ENCODE results near the gene MAFG.

Gene MAFG

DNA sequence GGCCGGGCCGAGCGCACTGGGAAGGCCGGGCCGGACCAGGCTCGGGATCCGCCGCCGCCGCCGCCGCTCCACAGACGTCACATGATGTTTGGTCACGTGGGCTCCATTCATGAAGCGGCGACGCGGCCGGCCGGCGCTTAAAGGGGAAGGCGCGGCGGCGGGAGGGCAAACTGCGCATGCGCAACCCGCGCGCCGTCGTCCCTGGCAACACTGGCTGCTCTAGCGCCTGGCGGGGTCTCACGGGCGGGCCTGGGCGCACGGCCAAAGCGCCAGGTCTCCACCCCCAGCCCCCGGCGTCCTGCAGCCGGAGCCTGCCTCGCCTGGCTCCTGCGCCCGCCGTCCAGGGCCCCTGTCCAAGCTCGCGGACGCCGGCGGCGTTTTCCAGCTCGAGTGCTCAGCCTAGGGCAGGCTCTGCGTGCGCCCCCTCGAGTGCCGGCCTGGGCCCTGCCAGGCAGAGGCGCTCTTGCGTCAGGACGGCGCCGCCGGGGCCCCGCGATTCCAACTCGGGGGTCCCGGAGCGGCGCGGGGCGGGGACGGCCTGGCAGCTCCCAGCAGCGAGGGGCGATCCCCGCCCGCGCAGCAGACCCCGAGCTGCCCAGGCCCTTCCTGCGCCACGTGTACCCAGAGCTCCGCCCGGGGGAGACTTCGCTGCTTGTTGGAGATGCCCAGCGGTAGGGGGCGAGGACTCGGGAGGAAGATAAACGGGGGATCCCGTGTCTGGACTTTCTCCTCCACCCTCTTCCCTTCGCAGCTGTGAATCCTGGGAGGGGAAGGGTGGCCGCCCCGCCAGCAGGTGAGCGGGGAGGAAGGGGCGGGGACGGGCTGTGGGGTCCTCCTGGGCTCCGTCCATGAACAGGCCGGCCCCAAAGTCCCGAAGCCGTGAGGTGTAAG, at the start of gene MAFG:
TSS of gene MAFG (minus strand) at position 83 of the 891 bp plus-strand sequence. CDS start 4,550 bp downstream, outside the sequence.
- FAIRE-seq: no peak
- DNase-seq (ENCODE audit: low spot score): peak; percentile 90

DNA sequence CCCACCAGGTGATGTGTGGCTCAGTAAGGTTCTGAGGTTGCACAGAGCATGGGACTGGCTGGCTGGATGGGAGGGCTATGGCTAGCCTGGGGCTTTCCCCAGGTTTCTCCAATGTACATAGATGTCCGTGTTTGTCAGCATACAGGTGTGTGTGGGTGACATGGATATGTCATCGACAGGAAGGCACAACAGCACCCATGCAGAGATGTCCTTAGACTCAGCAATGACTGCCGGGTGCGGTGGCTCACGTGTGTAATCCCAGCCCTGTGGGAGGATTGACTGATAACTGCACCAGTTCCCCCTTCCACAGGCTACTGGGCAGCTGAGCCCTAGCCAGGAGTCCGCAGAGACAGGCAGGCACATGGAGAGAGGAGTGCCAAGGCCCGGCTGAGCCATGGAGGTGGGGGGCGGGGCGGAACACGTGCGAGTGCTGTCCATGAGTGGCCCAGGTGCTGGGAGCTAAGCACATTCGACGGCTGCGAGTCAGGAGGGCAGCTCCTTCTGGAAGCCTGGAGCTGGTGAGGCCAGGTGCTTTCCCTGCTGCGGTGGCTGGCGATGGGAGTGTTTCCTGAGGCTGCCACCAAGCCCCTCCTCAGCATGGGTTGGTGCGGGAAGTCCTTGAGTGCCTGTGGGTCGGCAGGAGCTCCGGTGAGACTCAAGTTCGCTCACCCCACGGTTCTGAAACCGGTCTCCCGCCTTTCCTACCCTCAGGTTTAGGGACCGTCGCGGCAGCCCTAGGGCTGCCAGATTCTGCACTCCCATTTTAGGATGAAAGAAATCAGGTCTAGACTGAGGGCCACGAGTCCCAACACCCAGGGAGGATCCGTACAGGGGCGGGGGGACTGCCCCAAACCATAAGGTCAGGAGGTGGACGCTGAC, 49.0 kb upstream of the MAFG start:
- FAIRE-seq (no peak), DNase-seq (ENCODE audit: low spot score) (peak; percentile 44)

DNA sequence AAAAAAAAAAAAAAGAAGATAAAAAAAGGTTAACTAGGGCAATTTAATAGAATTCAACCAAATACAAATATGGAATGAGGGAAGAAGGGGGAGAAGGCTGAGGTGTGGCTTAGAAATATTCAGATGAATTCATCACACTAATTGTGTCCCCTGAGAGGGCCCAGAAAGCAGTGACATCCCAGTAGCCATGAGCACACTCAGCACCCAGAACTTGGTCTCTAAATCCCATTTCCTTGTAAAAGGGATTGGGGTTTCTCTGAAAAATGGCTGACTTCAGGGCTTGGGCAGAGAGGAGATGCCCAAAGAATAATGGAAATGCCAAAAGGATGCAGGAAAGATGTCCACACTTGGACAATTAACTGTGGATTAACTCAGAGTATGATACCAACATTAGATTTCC, 45.9 kb upstream of the MAFG start:
- no peak for FAIRE-seq
- DNase-seq (ENCODE audit: low spot score): no peak

DNA sequence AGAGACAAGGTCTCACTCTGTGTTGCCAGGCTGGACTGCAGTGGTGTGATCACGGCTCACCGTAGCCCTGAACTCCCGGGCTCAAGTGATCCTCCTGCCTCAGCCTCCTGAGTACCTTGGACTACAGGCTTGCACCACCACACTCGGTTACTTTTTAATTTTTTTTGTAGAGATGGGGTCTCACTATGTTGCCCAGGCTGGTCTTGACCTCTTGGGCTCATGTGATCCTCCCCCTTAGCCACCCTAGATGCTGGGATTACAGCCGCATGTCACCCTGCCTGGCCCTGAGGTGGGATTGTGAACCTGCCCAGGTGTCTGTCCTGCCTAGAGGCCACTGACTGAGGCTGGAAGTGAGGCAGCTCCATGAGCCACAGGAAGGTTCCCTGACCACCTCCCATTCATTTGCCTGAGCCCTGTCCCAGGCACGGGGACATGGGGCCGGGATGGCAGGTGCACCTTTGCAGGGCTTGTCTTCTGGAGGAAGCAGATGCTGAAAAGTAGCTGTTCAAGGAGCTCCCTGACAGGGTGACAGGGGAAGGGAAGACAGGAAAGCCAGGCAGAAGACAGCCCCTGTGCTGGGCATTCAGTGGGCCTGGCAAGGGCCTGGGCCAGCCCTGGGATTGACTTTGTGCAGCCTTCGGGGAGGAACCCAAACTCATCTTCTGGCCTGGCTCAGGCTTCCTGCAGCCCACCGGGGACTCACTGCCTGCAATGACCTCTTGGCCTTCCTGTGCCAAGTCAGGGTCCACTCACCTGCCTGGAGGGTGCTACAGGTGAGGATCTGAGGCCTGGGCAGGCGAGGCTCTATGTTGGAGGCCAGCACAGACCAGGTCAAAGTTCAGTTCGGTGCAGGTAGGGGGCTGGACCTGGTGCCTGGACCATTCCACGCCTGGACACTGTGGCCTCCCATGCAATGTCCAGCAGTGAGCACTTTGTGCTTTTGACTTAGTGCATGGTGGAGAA, 41.6 kb upstream of the MAFG start:
- no peak for FAIRE-seq
- DNase-seq (ENCODE audit: low spot score): no peak

DNA sequence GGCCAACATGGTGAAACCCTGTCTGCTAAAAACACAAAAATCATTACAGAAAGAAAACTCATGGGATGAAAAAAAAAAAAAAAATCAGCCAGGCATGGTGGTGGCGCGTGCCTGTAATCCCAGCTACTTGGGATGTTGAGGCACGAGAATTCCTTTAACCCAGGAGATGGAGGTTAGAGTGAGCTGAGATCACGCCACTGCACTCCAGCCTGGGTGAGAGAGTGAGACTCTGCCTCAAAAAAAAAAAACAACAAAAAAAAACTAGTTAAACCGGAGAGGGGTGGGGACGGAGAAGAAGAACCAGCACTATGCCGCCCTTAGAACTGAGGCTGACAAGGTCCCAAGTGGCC, 40.8 kb upstream of the MAFG start:
- FAIRE-seq: no peak

DNA sequence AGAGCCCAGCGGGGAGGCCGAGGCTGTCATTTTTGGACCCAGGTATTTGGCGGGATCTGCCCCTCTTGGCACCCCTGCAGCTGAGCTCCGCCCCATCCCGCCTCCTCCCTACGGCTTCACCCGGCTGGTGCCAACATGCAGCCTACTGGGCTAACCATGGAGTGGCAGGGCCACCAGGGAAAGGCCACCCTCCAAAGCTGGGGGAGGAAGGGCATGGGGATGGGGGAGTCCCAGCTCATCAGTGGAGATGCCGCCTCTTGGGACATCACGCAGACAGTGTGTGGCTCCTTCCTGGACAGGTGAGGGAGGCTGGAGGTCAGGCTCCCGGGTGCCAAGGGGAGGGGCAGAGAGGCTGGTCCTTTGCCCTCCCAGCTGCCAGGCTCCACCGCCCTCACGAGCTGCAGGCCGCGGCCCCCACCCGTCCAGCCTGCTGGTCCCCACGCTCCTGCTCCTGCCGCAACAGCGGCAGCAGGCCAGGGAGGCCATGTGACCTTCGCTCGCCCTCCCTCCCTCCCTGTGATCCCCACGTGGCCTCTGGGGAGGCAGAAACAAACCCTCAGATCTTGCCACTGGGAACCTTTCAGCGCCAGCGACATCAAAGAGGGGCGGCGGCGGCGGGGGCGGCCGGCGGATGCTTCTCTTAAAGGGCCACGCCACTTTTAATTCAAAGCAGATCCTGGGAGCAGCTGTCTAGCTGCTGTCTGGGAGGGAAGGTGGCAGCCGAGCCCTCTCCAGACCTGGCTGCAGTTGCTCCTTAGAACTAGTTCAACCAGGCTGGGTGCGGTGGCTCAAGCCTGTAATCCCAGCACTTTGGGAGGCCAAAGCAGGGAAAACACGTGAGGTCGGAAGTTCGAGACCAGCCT, 40.2 kb upstream of the MAFG start:
- FAIRE-seq (no peak), DNase-seq (ENCODE audit: low spot score) (no peak)

More for the DNA sequence above, 40.8 kb upstream of the MAFG start:
- DNase-seq (ENCODE audit: low spot score): no peak

DNA sequence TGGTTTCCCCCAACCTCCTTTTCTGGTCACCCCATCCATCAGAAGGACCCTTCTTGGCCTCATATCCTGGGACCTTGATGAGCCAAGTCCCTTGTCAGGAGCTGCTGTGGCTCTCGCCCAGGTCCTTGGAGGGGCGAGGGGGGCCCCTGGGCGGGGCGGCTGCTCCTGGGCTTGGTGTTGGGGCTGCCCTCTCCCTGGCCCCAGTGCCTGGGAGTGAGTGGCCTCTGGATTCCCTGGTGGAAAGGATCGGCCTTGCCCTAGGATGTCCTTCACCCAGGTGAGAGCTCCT, 39.7 kb upstream of the MAFG start:
- DNase-seq (ENCODE audit: low spot score) (no peak), FAIRE-seq (no peak)

DNA sequence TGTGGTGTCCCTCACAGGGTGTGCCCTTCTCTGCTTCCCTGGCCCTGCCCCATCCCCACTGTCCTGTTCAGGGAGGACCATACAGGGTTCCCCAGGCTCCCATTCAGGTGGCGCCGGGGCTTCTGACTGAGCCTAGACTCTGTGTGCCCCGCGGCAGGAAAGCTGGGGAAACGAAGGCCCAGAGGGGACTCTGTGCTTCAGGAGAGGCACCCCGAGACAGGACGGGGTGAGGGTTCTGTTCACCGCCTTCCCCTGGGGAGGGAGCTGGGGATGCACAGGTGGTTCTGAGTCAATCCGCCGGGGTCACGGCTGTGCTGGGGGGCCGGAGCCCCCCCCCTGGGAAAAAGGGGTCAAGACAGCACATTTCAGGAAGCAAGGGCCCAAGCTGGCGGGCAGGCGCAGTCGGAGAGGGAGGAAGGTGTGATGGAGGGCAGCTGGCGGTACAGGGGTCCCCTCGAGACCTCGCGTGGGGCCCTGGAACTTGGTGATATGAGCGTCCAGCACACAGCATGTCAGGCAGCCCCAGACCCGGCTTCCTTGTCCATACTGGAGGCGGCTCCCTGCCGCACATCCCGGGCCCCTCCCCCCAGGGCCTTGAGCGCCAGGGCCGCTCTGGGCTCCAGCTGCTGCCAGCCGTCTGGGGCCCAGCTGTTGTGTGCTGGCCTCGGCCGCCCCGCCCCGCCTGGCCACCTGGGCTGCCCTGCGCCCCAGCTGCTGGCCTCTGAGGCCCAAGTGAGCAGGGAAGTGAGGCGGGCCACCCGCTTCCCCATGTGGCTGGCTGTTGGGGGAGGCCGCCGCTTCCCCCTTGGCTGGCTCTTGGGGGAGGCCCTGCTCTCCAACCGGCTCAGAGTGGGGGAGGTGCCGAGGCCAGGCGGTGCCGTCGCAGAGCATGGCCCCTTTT, 39.1 kb upstream of the MAFG start:
- no peak for DNase-seq (ENCODE audit: low spot score)
- FAIRE-seq: no peak

DNA sequence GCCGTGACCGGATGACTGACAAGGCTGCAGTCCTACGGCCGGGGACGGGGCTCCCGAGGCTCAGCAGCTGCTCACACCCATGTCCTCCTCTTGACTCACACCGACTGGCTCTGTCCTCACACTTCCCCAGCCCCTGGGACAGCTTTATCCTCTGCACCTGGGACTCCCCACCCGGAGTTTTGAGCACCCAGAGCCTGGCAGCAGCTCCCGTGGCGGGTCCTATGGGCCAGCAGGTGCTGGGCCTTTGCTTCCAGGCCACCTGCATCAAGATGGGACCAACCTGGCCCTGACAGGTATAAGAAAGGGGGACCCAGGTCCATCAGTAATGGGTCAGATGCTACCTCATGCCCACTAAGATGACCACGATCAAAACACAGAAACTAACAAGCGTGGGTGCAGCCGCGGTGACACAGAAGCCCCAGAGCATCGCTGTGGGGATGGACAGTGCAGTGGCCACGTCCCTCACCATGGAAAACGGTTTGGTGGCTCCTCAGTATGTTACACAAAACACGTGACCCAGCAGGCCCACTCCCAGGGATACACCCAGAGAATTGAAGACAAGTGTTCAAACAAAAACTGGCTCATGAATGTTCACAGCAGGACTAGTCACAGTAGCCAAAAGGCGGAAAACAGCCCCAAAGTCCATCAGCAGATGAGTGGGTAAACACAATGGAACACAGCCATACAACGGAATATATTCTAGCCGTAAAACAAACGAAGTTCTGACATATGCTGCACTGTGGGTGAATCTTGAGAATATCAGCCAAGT, 36.7 kb upstream of the MAFG start:
- no peak for FAIRE-seq
- no peak for DNase-seq (ENCODE audit: low spot score)

DNA sequence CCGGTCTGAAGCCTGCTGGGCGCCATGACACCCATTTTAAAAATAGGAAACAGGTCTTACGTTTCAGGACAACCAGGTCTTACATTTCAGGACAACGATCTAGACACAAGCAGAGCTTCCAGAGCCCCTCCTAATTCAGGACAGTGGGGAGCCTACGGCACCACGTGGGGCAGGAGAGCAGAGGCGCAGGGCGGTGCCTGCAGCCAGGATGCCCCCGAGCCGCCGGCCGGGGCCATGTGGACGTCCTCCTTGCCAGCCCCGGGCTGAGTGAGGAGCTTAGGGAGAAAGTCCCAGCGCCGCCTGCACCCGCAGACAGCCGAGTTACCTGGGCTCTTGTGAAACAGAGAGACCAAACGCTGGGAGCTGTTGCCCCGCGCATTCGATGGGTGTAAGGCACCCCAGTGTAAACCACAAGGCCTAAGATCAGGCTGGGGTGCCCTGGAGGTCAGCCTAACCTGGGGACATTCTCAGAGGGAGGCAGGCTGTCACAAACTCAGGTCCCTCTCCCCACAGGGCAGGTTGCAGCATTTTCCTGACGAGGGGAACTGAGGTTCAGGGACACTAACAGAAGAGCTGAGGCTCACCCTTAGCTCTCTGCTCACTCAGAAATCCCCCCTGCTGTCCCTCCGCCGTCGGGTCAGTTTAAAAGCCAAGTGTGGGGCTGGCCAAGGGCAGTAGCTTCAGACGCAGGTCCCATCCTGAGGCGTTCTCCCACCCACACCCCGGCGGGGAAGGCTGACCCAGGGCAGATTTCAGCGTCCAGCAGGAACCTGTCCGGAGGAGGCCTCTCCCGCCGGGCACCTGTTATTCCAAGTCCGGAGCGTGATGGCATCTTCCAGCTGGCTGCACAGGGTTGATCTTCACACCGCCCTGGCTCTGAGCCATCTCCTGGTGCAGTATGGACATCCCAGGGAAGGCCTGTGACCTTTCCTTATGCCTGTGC, 35.2 kb upstream of the MAFG start:
- FAIRE-seq (no peak), DNase-seq (ENCODE audit: low spot score) (no peak)

DNA sequence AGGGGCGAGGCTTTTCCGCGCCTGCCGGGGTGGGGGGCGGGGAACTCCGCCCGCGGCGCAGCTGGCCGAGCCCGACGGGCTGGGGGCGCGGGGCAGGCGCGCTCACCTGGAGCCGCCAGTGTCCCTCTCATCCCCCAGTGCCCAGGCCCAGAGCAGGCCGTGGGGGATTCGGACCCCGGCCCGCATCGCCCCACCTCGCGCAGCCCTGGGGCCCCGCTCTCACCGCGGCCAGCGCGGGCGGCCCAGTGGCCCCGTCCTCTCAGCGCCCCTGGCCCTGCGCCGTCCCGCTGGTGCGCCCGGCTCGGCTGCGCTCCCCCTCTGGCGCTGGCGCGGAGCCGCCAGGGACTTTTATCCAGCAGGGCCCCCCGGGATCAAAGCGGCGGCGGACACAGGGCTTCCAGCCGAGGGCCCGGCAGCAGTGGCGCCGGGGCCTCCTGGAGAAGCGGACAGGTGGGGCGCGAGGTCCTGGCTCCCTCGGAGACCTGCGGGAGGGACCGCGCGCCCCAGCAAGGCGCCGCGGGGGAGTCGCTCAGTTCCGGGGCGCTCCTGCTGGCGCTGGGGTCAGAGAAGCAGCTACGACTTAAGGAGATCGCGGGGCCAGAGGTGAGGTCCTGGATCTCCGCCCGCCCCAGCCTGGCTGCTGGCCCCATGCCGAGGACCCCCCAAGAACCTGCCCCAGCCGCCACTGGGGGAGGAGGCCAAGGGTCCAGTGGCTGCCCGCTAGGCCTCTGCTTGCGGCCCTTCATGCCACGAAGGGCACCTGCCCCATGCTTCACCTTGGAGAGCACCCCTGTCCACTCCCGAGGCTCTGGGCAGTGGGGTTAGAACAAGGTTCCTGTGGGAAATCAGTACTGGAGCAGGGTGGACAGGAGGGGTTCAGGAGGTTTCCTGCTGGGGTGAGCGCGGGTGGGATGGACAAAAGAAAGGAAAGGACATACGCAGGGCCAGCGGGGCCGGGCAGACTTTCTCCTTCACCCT, 34.3 kb upstream of the MAFG start:
- FAIRE-seq (no peak), DNase-seq (ENCODE audit: low spot score) (no peak)

DNA sequence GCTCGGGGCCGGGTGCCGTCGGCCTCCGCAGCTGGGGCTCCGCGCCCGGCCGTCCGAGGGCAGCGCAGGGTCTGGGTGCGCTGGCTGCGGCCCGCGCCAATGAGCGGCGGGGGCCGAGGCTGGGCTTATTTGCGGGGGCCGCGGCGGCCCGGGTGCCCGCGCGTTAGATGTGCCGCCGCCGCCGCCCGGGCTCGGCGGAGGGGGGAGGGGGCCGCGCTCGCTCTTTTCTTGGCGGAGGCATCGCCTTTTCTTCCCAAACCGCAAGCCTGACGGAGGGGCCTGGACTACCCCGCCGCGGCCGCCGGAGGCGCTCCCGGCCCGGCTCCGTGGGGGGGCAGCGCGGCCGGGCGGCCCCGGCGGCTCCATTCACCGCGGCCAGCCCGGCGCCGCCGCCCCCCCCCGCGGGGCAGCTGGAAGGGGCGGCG, 33.6 kb upstream of the MAFG start, which contains the start of gene NOTUM:
TSS of gene NOTUM (minus strand) at position 101 of the 425 bp plus-strand sequence. CDS start 278 bp downstream, outside the sequence.
- FAIRE-seq: no peak
- DNase-seq (ENCODE audit: low spot score): no peak

DNA sequence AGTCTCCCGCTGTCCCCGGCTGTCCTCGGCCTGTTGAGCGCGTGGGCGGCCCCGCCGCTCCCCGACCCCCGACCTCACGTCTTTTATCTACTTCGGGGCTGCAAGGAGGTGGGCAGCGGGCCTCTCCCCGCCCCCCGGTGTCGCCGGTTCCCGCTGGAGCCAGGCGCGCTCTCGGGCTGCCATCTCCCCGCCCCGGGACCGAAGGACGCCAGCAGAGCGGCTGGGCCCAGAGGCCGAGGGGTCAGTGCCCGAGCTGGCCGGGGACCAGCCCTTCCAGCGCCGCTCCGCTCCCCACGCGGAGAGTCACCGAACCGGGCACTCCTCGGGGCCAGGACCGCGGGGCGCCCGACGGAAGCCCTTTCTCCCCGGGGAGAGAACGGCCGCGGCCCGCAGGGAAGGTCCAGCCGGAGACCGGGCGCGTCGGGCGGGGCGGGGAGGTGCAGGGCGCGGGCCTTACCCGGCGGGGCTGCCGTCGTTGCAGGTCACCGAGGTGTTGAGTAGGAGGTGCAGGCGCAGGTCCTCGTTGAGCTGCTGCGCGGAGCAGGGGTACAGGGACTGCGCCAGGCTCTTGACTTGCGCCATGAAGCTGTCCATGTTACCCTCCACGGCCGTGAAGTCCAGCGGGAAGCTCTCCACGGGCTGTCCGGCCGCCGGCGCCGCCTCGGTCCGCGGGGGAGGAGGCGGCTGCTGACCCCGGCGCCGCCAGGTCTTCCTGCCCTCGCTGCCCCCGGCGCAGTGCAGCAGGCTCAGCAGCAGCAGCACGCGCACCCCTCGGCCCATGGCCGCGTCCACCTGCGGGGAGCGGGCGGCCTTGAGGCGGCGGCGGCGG, 32.8 kb upstream of the MAFG start:
- DNase-seq (ENCODE audit: low spot score) (no peak), FAIRE-seq (no peak)

DNA sequence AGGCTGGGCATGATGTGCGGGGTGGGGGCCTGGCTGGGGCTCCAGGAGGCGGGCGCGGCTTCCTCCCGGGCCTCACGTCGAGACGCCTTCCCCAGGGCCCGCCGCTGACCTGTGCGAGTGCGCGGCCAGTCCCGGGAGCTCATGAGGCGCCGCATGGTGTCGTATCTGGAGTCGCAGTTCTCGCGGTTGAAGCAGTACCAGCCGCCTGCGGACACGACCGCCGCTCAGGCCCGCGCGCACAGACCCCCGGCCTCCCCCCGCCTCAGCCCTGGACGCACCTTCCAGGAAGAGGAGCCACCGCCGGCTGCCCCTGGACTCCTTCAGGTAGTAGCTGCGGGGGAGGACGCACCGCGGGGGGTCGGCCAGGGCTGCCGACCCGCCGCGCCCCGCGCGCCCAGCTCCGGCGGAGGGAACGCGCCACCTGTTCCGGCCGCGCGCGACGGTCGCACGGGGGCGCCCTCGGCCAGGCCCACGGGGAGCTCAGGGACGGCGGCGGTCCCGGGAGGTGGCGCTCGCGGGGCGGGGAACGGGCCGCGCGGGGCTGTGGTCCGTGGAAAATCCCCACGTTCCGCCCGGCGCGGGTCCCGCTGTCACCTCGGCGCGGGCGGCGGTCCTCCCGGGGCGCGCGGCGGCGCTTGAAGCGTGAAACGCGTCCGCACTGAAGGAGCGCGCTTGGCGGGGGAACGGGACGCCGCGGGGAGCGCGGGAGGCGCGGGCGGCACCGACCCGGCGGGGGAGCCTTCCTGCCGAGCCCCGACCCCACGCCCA, 32.0 kb upstream of the MAFG start:
- no peak for FAIRE-seq
- DNase-seq (ENCODE audit: low spot score): no peak

Measured in RCC 7860 (cell line).